Measurements from ENCODE around the gene DEPDC1.
A peak's percentile ranks its signal among the peaks of the same experiment; 100 is the strongest.

DEPDC1 gene

GRCh38 chr1:68496680-68497357, at the start of gene DEPDC1 (continued):
- TF ChIP-seq PRDM6 (tag by site-specific recombination; IDR thresholded peaks at IDR 0.05) (no peak), BCL11A (tag by site-specific recombination; IDR thresholded peaks at IDR 0.05; ENCODE audit: low read depth) (0 out of 2 replicates have a peak, but pooled peaks have one; percentile 47), ZNF114 (tag by site-specific recombination; IDR thresholded peaks at IDR 0.05) (no peak), KLF17 (tag by site-specific recombination; IDR thresholded peaks at IDR 0.05) (peak; percentile 40; the same call in 1 of the 2 replicates), ZNF280C (tag by site-specific recombination; IDR thresholded peaks at IDR 0.05) (no peak), ZNF10 (tag by site-specific recombination; IDR thresholded peaks at IDR 0.05) (no peak; the same call in 1 of the 2 replicates), ZNF544 (tag by site-specific recombination; IDR thresholded peaks at IDR 0.05) (no peak), ZNF473 (tag by site-specific recombination; IDR thresholded peaks at IDR 0.05) (no peak), ZBTB17 (tag by site-specific recombination; IDR thresholded peaks at IDR 0.05) (peak; percentile 94), GFI1B (tag by site-specific recombination; IDR thresholded peaks at IDR 0.05) (no peak), TRIM28 (IDR thresholded peaks at IDR 0.05; ENCODE audit: borderline replicate concordance, low read length) (0 out of 2 replicates have a peak, but pooled peaks have one; percentile 32), ZNF121 (tag by site-specific recombination; IDR thresholded peaks at IDR 0.05) (no peak), ZNF792 (tag by site-specific recombination; IDR thresholded peaks at IDR 0.05) (no peak), ZNF221 (tag by site-specific recombination; IDR thresholded peaks at IDR 0.05; ENCODE audit: borderline replicate concordance) (no peak), SP3 (tag by site-specific recombination; IDR thresholded peaks at IDR 0.05) (peak; percentile 65), ZNF394 (tag by site-specific recombination; IDR thresholded peaks at IDR 0.05; ENCODE audit: borderline replicate concordance) (peak; percentile 63), ZFP3 (tag by site-specific recombination; IDR thresholded peaks at IDR 0.05; ENCODE audit: low read depth) (no peak), ZBTB48 (tag by site-specific recombination; IDR thresholded peaks at IDR 0.05) (peak; percentile 83), GLIS2 (tag by site-specific recombination; IDR thresholded peaks at IDR 0.05) (no peak), ZNF37A (tag by site-specific recombination; IDR thresholded peaks at IDR 0.05) (no peak), ZSCAN30 (tag by site-specific recombination; IDR thresholded peaks at IDR 0.05) (peak; percentile 89), ZNF837 (tag by site-specific recombination; IDR thresholded peaks at IDR 0.05) (no peak), KLF1 (tag by site-specific recombination; IDR thresholded peaks at IDR 0.05) (no peak), ZNF510 (tag by site-specific recombination; IDR thresholded peaks at IDR 0.05; ENCODE audit: insufficient replicate concordance) (no peak), ZNF76 (tag by site-specific recombination; IDR thresholded peaks at IDR 0.05; ENCODE audit: borderline replicate concordance, low read depth) (peak; percentile 74), ZSCAN5A (tag by site-specific recombination; IDR thresholded peaks at IDR 0.05) (peak; percentile 88; the same call in 1 of the 2 replicates)
- TF ChIP-seq, protein P1, sequence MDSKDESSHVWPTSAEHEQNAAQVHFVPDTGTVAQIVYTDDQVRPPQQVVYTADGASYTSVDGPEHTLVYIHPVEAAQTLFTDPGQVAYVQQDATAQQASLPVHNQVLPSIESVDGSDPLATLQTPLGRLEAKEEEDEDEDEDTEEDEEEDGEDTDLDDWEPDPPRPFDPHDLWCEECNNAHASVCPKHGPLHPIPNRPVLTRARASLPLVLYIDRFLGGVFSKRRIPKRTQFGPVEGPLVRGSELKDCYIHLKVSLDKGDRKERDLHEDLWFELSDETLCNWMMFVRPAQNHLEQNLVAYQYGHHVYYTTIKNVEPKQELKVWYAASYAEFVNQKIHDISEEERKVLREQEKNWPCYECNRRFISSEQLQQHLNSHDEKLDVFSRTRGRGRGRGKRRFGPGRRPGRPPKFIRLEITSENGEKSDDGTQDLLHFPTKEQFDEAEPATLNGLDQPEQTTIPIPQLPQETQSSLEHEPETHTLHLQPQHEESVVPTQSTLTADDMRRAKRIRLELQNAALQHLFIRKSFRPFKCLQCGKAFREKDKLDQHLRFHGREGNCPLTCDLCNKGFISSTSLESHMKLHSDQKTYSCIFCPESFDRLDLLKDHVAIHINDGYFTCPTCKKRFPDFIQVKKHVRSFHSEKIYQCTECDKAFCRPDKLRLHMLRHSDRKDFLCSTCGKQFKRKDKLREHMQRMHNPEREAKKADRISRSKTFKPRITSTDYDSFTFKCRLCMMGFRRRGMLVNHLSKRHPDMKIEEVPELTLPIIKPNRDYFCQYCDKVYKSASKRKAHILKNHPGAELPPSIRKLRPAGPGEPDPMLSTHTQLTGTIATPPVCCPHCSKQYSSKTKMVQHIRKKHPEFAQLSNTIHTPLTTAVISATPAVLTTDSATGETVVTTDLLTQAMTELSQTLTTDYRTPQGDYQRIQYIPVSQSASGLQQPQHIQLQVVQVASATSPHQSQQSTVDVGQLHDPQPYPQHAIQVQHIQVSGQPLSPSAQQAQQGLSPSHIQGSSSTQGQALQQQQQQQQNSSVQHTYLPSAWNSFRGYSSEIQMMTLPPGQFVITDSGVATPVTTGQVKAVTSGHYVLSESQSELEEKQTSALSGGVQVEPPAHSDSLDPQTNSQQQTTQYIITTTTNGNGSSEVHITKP (tag by site-specific recombination; IDR thresholded peaks at IDR 0.05): 0 out of 2 replicates have a peak, but pooled peaks have one; percentile 59
- TF ChIP-seq, protein P2, sequence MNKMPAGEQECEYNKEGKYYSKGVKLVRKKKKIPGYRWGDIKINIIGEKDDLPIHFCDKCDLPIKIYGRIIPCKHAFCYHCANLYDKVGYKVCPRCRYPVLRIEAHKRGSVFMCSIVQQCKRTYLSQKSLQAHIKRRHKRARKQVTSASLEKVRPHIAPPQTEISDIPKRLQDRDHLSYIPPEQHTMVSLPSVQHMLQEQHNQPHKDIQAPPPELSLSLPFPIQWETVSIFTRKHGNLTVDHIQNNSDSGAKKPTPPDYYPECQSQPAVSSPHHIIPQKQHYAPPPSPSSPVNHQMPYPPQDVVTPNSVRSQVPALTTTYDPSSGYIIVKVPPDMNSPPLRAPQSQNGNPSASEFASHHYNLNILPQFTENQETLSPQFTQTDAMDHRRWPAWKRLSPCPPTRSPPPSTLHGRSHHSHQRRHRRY (tag by site-specific recombination; IDR thresholded peaks at IDR 0.05): no peak
- TF ChIP-seq, protein P3, sequence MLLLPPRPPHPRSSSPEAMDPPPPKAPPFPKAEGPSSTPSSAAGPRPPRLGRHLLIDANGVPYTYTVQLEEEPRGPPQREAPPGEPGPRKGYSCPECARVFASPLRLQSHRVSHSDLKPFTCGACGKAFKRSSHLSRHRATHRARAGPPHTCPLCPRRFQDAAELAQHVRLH (tag by site-specific recombination; IDR thresholded peaks at IDR 0.05): 0 out of 2 replicates have a peak, but pooled peaks have one; percentile 44

All from HEK293 (cell line).